ENCODE measurements around the gene ATL3.
"Not testable (repeated sequence)": the region's sequence is repeated elsewhere in the genome, so short reads cannot be mapped to it uniquely, and the experiment has no call there.

The ATL3 gene

DNA sequence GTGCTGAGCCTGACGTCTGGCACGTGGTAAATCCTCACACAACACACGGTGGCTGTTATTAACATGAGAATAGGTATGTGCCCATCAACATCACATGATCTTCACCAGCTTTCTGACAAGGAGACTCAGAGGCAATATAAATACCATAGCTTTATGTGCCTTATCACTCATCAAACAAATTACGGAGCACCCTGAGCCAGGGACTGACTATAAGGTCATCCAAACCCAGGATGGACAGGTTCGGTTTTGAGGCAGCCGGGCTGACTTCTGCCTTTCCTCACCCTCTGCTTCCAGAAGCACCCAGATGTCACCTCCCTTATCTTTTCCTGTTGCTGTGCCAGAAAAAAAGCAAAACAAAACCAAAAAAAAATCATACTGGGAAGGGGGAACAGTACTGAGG lies 51.2 kb downstream of the ATL3 start:
- no peak for DNase-seq

DNA sequence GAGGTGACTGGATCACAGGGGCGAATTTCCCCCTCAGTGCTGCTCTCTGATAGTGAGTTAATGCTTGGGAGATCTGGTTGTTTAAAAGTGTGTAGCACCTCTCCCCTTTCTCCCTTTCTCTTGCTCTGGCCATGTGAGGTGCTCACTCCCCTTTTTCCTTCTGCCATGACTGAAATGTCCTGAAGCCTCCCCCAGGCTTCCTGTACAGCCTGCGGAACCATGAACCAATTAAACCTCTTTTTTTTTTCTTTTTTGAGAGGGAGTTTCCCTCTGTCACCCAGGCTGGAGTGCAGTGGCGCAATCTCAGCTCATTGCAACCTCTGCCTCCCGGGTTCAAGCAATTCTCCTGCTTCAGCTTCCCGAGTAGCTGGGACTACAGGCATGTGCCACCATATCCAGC lies 53.5 kb downstream of the ATL3 start:
- DNase-seq: not testable (repeated sequence)

DNA sequence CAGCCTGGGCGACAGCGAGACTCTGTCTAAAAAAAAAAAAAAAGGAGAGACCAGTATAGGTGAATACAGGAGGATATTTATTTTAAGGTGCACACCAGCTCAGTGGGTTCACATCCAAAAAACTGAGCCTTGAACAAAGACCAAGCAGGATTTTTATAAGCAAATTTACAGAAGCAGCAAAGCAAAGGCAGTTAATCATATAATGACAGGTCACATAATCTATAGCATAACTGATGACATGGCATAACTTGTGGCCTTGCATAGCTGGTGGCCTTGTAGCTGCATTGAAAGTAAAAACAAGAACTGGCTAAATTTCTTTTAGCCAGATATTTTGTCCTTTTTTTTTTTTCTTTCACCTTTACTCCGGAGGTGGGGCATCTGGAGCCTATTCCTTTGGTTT lies 54.2 kb downstream of the ATL3 start:
- DNase-seq: no peak

DNA sequence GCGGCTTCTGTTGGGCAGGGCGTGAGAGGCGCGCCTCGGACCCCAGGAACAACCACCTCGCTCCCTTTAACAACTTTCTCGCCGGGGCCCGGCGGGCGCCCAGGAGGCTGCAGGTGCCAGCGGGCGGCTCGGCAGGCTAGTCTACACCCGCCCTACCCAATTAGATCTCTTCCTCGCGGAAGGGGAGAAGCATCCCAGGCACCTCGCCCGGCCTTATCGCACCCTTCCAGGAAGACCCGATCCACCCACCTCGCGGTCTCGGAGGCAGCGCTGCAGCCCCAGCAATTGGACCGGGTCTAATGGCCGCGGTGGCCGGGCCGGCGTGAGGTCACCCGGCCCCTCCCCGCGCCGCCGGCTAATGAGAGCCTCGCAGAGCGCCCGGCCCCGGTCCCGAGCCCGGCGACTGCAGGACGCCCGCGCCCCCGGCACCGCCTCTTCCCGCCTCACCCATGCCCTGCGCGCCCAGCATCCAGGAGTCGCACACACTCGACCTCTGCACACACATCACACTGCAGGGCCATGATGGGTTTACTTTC lies 57.0 kb downstream of the ATL3 start, which contains the start of gene PLAAT3:
PLAAT3 (minus strand) TSS at position 298 of the 536 bp plus-strand sequence. CDS start 419 bp downstream, outside the sequence.
- peak; percentile 86 for DNase-seq

DNA sequence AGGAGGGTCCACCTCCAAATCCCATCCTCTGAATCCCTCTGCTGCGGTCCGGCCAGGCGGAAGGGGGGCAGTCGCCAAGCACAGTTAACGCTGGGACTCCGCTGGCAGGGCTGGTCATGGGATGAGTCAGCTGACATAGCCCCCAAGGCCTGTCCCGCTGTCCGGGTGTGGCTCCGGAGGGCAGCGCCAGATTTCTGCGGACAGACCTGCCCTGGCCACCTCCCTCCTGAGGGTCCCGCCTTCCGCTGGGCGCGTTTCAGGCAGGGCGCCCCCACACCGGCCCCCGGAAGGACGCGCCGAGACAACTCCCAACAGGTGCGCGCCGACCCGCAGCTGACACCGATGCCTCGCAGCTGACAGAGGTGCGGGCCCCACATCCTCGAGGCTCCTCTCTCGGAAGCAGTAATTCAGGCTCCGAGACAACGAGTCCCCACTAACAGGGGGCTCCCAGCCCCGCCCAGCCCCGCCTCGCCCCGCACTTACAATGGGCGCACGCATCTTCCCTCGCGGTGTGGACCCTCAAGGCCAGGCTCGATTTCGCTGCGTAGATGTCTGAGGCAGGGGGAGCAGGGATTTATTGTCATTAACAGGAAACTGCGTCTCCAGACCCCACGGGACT lies 57.5 kb downstream of the ATL3 start:
- peak; percentile 64 for DNase-seq

DNA sequence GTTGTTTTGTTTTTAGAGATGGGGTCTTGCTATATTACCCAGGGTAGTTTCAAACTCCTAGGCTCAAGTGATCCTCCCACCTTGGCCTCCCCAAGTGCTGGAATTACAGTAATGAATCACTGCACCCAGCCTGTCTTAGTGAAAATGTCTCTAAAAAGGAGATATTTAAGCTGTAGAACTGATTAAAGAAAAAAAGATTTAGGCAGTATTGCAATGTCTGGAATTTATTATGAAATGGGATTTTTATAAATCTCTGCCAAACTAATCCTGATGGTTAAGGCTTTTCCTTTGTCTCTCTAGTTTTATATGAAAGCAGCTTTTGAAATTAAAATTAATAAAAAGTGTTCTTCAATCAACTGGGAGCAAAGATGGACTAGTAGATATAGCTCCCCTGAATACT lies 59.0 kb downstream of the ATL3 start:
- DNase-seq: no peak

DNA sequence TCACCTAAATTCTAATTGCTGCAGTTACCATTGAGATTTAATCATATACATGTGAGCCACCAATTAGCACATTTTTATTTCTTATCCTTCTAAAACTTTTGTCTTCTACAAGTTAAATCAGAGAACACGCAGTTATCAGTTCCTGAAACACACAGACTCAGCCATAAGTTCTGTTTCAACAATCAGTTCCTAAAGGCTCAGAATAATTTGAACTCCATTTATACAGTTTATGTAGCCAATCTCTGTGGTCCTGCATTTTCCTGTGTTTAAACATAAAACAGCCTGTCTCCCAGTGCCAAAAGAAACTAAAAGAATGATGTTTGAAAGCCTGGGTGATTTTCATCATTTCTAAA lies 59.8 kb downstream of the ATL3 start:
- DNase-seq: no peak

DNA sequence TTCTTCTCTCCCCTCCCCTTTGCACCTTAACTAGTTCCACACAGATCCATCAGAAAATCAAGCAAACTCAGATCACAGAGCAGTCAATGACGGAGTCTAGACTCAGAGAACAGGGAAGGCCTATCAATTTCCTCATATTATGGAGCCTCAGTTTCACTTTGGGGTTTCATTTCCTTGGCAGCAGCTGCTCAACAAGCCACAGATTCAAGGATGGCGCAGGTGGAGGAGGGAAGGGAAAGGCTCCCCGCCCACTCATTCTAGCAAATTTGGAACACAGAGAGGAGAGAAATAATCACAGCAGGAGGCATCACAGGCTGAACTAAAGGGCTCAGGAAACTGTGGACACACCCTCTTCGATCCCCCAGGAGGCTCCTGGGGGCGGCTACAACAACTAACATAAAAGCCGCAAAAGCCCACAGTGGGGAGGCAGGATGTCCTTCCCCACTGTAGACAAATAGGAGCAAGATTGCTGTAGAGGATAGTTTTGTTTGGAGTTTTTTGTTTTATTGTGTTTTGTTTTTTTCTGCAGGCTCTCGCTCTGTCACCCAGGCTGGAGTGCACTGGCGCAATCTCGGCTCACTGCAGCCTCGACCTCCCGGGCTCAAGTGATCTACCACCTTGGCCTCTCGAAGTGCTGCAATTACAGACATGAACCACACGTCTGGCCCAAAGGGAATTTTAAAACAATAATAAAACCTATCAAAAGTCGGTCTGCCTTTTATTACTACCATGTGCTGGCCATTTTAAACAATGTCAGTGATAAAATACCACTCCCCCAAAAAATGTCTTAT lies 60.4 kb downstream of the ATL3 start:
- no peak for DNase-seq

DNA sequence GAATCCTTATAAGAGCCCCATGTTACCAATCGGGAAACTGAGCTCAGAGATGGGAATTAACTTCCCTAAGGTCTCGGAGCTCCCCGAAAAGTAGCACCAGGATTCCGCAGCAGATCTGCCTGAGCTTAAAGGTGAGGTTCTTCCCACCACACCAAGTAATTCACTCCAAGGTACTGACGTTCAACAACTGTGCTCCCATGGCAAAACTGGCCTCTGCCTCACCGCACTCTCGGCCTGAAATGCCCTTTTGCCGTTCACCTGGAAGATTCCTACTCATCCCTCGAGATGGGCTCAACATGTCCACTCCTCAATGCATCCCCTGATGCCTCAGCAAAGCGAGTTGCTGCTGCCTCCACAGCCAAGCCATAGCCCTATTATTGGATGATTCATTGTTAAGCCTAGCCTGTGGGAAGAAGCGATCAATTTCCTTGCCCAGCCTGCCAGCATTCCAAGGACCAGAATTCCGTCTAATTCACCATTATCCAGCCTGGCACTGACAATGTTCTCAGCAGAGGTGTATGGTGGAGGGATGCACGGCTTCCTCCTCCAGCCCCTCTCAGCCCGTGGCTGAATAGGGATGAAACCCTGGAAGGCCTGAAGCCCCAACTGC lies 61.1 kb downstream of the ATL3 start:
- no peak for DNase-seq

DNA sequence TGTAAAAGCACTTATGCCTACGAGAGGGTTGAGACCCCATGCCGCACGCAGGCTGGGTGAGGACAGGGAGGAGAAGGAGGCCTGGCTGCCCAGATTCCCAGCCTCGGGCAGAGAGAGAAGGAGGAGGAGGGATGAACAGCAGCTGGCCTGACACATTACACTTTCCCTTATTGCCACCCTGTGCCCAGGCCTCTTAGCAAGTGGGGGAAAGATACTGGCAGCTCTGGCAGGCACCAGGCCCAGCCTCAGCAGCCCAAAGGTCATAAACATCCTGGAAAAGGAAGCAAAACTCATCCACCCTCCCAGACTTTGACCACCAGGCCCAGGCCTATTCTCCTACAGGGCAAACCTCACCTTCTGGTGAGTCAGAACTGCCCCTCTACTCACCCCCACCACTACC lies 61.6 kb downstream of the ATL3 start:
- DNase-seq: no peak

DNA sequence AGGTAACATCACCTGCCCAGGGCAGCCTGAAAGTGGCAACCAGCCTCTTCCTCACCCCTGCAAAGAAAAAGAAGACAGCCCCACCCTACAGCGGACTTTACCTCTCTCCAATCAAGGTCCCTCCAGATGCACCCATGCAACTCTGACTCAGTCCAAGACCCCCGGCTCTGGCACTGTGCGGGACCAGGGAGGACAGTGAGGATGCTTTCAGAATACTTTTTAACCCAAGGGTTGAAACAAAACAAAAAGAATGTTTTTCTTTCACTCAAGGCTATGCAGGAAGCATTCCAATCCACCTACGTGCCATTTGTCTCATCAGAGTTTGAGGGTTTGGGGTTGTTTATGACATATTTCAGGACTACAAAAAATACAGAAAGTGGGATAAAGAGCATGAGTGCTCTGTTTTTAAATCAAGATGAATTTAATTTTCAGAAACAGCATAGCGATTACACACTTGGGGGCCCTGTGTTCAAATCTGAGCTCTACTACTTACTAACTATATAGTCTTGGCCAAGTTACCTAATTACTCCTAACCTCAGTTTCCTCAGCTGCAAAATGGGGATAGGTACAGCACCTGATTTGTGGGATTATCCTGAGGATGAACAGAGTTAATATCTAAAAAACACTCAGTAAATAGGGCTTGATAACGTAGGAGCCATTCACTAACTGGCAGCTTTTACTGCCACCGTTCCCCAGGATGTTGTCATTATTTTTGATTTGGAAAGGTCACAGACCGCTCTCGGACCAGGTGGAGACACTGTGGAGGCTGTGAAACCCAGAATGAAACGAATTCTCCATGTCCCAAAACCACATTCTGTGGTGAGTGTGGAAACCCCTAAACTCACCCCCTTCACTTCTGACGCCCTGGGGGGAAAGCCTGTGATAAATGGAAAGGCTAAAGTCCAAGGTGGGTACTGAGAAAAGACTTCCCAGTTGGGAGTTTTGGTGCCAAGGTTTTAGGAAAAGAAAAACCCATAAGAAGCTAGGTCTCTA lies 62.5 kb downstream of the ATL3 start:
- no peak for DNase-seq

DNA sequence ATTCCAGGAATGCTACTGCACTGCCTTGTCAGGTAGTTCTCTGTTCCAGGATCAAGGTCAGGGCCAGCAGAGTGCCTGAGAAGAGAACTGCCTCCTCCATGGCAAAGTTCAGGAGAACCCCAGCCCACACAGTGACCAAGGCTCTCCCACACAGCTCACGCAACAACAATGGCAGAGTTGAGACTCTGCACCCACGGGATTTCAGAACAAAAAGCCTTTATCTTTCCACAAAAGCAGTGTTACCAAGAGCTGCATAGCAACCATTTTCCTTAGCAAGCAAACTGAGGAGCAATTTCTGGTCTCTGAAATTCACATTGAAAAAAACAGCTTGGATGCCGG lies 68.0 kb downstream of the ATL3 start:
- DNase-seq: no peak

DNA sequence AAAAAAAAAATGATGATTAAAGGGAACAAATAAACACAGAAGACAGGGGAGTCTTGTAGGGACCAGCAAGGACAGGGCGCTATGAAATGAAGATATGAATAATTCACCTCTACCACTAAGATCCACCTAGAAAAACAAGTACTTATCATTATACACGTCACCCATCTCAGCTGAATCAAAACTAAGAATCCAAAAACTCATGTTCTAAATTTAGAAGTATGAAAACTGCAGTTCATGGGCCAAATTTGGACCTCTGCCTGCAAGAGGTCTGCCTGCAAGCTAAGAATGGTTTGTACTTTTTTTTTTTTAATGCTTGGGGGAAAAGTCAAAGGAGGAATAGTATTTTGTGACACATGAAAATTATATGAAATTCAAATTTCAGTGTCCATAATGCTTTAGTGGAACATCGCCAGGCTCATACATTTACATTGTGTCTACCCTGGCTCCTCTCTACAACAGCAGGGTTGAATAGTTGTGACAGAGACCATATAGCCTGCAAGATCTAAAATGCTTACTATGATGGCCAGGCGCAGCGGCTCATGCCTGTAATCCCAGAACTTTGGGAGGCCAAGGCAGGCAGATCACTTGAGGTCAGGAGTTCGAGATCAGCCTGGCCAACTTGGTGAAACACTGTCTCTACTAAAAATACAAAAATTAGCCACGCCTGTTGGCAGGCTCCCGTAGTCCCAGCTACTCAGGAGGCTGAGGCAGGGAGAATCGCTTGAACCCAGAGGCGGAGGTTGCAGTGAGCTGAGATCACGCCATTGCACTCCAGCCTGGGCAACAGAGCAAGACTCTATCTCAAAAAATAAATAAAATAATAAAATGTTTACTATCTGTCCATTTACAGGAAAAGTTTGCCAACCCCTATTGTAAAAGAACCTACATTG lies 68.6 kb downstream of the ATL3 start:
- DNase-seq: not testable (repeated sequence)

DNA sequence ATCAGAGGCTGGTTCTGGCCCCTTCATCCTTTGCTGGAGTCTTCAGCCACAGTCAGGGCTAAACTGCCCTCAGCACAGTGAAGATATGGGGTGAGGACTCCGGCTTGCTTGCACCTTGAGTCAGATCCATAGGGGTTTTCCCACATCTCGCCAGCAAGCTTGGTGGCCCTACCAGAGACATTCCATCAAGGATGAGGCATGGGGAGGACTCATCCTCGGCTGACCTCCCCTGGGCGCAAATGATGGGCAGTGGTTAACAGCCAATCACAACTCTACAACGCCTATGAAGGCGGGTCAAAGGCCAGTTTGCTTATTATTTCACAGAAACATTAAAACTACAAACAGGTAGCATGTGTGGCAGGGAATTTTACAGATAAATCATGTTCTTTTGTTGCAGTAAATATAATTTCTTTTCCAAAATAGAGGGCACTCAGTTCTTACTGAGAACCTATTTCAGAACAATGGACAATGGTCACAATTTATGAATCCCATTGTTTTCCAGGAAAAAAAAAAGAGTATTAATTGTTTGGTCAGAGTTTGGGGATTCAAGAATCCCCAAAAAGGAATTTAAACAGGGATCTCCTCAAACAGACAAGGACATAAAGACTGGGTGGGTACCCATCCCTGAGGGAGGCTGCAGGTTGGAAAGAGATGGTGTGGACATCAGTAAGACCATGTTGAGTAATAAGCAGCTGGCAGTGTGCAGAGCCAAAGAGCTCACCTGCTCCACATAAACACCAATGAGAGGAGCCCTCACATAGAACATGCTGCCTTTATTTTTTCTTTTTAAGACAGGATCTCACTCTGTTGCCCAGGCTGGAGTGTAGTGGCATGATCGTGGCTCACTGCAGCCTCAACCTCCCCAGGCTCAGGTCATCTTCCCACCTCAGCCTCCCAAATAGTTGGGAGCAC lies 71.7 kb downstream of the ATL3 start:
- no peak for DNase-seq

DNA sequence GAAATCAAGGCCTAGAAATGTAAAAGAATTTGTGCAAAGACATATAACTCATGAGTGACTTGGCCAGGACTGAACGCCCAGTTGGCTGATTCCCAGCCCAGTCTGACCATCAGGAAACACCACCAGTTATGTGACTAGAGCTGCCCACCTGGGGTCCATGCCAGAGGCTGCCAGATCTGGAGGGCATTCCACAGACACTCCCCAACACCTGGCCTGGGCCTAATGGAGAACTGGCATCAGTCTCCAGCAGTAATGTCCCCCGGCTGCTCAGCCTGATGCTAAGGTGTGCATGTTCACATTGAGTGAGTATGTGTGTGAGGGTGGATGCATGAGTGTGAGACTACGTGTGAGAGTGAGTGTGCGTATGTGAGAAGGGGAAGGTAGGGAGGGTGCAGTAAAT lies 72.6 kb downstream of the ATL3 start:
- DNase-seq: no peak

DNA sequence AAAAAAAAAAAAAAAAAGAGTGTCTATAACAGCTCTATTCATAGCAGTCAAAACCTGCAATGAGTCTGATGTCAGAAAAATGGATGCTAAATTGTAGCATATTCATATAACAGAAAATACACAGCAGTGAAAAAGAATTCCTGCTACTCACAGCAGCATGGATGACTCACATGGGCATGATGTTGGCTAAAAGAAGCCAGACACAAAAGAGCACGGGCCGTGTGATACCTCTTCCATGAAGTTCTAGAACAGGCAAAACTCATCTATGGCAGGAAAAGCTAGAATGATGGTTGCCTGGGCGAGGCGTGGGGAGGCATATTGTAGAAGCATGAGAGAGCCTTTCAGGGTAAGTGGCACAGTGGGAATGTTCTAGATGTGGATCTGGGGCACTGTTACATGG lies 75.9 kb downstream of the ATL3 start:
- no peak for DNase-seq

DNA sequence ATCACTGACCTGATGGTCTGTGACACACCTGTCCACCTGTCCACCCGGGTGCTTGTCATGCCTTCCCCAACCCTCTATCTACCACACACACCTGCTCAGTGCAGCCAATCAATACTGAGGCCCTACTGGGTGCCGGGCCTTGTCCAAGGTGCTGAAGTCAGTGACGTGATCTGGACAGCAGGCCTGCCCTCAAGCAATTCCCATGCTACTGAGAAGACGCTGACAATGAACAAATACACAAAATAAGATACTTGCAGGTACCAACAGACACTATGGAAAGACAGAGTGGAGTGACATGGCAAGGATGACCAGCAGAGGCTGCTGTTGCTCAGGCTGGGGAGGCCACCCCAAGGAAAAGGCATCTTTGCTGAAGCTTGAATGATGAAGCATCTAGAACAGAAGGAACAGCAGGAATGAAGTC lies 78.2 kb downstream of the ATL3 start:
- peak; percentile 57 for DNase-seq

DNA sequence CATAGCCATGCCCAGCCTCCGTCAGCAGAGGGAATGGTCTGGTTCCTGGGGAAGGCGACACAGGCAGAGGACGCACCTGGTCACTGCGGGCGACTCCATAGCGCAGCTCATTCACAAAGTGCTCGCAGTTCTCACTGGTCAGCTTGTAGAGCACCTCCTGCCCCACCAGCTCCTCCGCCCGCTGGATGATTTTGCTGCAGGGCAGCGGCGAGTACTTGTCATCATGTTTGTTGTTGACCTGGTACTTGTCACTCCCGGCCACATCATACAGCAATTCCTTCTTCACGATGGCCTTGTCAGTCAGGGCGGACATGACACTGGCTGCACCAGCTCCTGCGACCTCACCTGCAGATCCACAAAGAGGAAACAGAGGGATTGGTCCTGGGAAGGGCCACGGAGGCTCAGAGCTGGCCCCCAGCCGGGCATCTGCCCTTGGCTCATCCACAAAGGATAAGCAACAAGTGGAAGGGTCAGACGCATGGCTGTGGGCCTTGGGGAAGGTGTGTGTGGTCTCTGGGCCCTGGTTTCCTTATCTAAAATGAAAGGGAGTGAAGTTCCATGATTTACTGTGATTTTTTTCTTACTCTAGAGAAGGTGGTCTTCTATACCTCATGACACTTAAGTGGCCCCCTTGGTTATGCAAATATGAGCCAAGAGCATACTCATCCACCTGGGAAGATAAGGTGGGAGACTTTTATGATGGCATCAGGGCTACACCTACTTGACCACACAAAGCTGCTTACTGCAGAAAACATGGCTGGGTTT lies 81.0 kb downstream of the ATL3 start:
- no peak for DNase-seq

DNA sequence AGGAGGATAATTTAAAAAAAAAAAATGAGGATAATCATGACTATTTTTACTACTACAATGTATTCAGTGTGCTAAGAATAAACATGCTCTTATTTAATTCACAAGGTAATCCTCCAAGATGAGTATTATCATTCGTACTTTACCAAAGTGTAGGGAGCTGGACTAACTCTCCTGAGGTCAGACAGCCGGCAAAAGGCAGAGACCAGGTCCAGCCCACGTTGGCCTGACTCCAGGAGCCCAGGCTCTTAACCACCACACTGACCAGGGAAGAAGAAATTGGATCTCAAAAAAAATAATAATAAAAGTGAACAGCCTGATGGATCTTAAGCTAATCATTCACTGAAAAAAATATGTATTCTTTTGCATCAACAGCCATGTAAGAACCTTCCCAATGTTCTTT lies 82.2 kb downstream of the ATL3 start:
- DNase-seq: no peak

Data from DMS53 (cell line).